Neutrophil (primary cell): ENCODE data around the gene EBF3.

ENCODE experiments used
- H3K27ac ChIP-seq: fragments of 200-600 bp; sonication (generic); 2 replicates; pipeline ENCODE4 v1.5.1; 2016; ENCODE audit warnings: mild to moderate bottlenecking, moderate library complexity
- H3K27me3 ChIP-seq: fragments of 200-600 bp; sonication (generic); 2 replicates; pipeline ENCODE4 v1.6.0; 2016; ENCODE audit warnings: mild to moderate bottlenecking
- H3K36me3 ChIP-seq: fragments of 200-600 bp; sonication (generic); 2 replicates; pipeline ENCODE4 v1.5.1; 2017
- H3K4me1 ChIP-seq, 2 experiments: fragments of 200-600 bp in 1 of 2; sonication (generic) in 1 of 2; 1 replicate in 1 of 2; 2 replicates in 1 of 2; pipeline versions ENCODE4 v1.5.1 to v1.6.1; 2013 to 2016; ENCODE audit warnings: low read depth in 1 of 2, low read length in 1 of 2, mild to moderate bottlenecking in 1 of 2, moderate library complexity in 1 of 2; ENCODE audit not compliant: control insufficient read depth in 1 of 2, insufficient read depth in 1 of 2
- H3K4me3 ChIP-seq, 2 experiments: fragments of 200-600 bp in 1 of 2; sonication (generic) in 1 of 2; 1 replicate in 1 of 2; 2 replicates in 1 of 2; pipeline ENCODE4 v1.5.1; 2013 to 2016; ENCODE audit warnings: low read depth in 1 of 2, low read length in 1 of 2, mild to moderate bottlenecking in 1 of 2, moderate library complexity in 1 of 2
- H3K9me3 ChIP-seq: fragments of 200-600 bp; sonication (generic); 2 replicates; pipeline ENCODE4 v1.5.1; 2016
- TF ChIP-seq, protein P1 (sequence below): fragments of 200-600 bp; sonication (generic); IDR thresholded peaks from 2 replicates; pipeline ENCODE4 v1.5.1; 2016; ENCODE audit warnings: antibody characterized with exemption

The EBF3 gene

DNA sequence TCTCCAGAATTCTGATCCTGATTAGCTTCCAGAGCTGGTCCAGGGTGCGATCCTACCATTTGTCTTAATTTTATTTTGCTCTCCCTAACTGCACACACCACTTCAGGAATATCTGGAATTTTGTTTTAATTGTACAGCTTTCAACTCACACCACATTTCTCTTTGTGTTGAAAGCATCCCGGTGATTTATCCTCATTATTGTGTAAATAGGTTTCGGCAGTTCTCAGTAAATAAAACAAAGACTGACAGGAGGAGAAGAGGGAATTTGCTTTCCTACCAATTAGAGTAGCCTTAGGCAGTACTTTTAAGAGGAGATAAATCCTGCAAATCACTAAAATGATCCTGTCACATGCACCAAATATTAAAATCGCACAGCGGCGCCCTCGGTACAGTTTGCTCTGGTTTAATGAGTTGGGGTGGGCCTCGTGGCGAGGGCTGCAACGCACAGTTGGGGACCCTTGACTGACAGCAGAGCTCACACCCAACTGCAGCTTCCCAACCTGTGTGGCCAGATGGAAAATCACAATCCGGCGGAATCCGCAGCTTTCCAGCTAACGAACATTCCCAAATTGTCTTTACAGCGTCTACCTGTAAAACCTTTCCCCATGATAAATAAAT, 62.6 kb downstream of the EBF3 start:
- TF ChIP-seq, protein P1, sequence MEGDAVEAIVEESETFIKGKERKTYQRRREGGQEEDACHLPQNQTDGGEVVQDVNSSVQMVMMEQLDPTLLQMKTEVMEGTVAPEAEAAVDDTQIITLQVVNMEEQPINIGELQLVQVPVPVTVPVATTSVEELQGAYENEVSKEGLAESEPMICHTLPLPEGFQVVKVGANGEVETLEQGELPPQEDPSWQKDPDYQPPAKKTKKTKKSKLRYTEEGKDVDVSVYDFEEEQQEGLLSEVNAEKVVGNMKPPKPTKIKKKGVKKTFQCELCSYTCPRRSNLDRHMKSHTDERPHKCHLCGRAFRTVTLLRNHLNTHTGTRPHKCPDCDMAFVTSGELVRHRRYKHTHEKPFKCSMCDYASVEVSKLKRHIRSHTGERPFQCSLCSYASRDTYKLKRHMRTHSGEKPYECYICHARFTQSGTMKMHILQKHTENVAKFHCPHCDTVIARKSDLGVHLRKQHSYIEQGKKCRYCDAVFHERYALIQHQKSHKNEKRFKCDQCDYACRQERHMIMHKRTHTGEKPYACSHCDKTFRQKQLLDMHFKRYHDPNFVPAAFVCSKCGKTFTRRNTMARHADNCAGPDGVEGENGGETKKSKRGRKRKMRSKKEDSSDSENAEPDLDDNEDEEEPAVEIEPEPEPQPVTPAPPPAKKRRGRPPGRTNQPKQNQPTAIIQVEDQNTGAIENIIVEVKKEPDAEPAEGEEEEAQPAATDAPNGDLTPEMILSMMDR, result no peak
- no peak overlapping the region for H3K4me3 ChIP-seq
- no peaks in the 10 kb centered on the region for H3K4me1 ChIP-seq
- H3K36me3 ChIP-seq, result no peaks in the 10 kb centered on the region
- no peak overlapping the region for H3K27ac ChIP-seq
- H3K27me3 ChIP-seq, result peaks cover 37% of the 10 kb centered on the region
- H3K9me3 ChIP-seq, result no peaks in the 10 kb centered on the region

DNA sequence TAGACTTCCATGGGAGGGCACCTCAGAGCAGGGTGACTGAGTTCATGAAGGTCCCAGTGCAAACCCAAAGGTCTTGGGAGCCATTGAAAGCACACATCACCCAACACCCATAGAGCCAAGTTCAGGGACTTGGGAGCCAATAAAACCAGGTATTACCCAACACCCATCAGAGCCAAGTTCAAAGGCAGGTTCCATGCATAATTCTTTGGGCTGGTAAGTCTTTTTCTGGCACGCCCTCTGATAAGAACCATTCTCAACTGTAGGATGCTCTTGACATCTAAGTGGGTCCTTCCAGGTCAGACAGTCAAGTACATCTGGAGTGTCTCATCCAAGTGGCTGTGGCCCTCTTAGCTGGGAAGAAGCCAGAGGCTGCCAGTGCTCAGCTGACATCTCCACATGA, 63.2 kb downstream of the EBF3 start:
- Histone ChIP-seq H3K9me3 (no peaks in the 10 kb centered on the region), H3K4me3 (no peak overlapping the region), H3K27me3 (peaks cover 37% of the 10 kb centered on the region), H3K4me1 (no peaks in the 10 kb centered on the region), H3K36me3 (no peaks in the 10 kb centered on the region), H3K27ac (no peak overlapping the region)
- TF ChIP-seq, protein P1, result no peak

DNA sequence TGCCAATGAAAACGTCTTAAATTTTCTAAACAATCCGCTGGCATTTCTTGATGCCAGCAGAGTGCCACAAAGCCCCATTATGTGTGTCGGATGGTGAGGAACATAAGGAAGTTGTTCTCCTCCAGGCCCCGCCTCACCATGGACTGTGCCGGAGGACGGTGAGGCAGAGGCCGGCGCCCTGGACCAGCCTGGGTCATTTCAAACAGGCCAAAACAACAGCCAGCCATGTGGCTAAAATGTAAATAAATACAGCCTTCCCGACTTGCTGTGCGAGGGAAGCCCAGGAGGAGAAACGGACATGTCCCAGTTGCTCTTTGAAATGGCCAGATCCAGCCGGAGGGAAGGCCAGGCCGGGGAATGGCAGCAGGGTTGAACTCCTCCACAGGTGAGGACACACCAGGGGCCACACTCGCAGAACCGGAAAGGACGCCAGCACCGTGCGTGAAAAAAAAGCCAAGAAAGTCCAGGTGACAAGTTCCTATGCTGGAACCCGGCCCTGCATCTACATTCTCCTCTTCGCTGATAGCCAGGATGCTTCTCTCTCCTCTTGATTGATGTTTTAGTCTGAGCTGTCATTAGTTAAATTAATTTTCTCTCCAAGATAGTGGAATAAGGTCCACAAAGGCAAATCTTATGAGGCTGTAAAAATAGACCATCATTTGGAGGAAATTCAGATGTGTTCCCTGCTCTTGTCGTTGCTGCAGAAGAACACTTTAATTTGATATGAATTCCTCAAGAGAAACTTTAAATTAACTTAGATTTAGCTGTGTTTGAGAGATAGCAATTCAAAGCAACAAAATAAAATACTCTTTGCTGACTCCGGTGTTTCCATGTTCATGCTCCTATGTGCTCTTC, 64.6 kb downstream of the EBF3 start:
- H3K27ac ChIP-seq, result no peak overlapping the region
- no peak overlapping the region for H3K4me3 ChIP-seq
- no peaks in the 10 kb centered on the region for H3K4me1 ChIP-seq
- no peaks in the 10 kb centered on the region for H3K36me3 ChIP-seq
- H3K9me3 ChIP-seq, result no peaks in the 10 kb centered on the region
- H3K27me3 ChIP-seq, result peaks cover 37% of the 10 kb centered on the region
- TF ChIP-seq, protein P1, result no peak

DNA sequence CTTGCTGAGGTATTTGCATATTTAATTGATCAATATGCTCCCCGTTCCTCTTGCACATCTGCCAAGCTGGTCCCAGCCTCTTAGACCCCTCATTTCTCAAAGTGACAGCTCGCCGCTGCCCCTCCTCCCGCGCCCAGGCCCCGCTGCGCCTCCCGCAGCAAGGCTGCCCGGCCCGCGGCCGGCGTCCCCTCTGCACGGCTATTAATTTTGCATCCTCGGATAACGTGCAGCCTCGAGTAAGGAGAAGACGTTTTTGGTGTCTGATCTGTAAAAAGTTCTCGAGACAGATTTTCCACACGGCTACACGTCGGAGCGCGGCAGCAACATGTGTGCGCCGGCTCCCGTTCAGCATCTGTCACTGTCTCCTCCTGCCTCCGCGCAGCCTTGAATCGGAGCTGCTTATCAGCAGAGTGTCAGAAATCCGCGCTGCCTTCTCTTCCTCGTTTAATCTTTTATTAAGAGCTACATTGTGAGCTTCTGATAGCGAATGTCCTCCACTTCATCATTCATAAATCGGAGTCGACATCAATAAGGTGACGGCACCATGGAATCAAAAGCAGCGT, 65.3 kb downstream of the EBF3 start:
- TF ChIP-seq, protein P1, result no peak
- Histone ChIP-seq H3K27ac (no peak overlapping the region), H3K27me3 (peaks cover 37% of the 10 kb centered on the region), H3K9me3 (no peaks in the 10 kb centered on the region), H3K36me3 (no peaks in the 10 kb centered on the region), H3K4me1 (no peaks in the 10 kb centered on the region), H3K4me3 (no peak overlapping the region)

DNA sequence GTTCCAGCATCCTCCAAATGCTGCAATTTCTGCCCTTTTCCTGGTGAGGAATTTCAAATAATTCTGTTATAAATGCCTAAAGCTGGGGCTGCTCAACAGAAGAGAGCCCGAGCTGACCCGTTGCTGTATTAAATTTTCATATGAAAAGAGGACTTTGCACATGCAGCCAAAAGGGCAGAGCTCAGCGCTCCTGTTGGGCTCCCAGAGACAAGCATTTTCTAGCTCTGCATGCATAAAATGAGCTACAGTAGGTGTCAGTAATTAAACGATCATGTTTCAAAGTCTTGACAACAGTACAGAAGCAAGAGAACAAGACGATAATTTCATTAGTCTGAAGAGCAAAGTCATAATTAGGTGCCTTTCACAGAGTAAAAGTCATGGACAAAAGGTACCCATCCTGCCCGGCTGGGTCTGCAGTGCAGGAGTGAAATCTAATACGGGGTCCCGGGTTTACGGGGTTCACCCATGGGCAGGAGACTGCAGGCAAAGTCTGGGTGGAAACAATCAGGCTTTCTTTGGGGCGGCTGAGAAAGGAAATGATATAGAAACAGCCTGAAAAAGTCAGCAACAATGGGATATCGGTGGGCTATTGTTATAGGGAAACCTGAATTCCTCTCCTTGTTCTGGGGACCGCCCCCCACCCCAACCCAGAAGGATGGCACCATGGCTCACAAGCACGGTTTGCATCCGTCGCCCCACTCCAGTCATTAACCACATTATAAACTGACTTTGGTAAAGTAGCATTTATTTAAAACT, 66.0 kb downstream of the EBF3 start:
- Histone ChIP-seq H3K4me1 (no peaks in the 10 kb centered on the region), H3K27ac (no peak overlapping the region), H3K27me3 (peaks cover 37% of the 10 kb centered on the region), H3K36me3 (no peaks in the 10 kb centered on the region), H3K9me3 (no peaks in the 10 kb centered on the region), H3K4me3 (no peak overlapping the region)
- TF ChIP-seq, protein P1, result no peak
